Psoas muscle (tissue), 8 donors: Measurements from ENCODE around the gene RAX. TPM values are rescaled to one million over a fixed set of nuclear protein-coding genes. Genes with fewer than 3 reads are reported as not detected.

Source experiments
- ATAC-seq, 4 donors: fragments of 200-7000 bp; cut with Tn5 transposase; one replicate each; pipeline ENCODE4 v1.9.1; 2020; ENCODE audit warnings: moderate library complexity in 3 of 4, mild to moderate bottlenecking in 2 of 4
- DNase-seq, 2 donors: peaks; one replicate each; pipeline ENCODE4 v3.0.0-alpha.2; 2020
- H3K27ac ChIP-seq: fragments of 200-600 bp; one replicate; pipeline ENCODE4 v1.8.0; 2022
- H3K27me3 ChIP-seq, 3 donors: fragments of 200-600 bp in 1 of 3; one replicate each; pipeline versions ENCODE4 v1.6.1 to v1.8.0; 2013 to 2022; ENCODE audit warnings: low read length in 2 of 3, mild to moderate bottlenecking in 2 of 3, moderate library complexity in 1 of 3; ENCODE audit not compliant: insufficient read depth in 3 of 3
- H3K36me3 ChIP-seq, 2 donors: fragments of 200-600 bp in 1 of 2; one replicate each; pipeline versions ENCODE4 v1.6.1 to v1.8.0; 2013 to 2022; ENCODE audit warnings: low read depth in 1 of 2, mild to moderate bottlenecking in 1 of 2, moderate library complexity in 1 of 2; ENCODE audit not compliant: insufficient read depth in 1 of 2
- H3K4me1 ChIP-seq: fragments of 200-600 bp; one replicate; pipeline ENCODE4 v1.8.0; 2022
- H3K4me3 ChIP-seq: fragments of 200-600 bp; one replicate; pipeline ENCODE4 v1.8.0; 2022; ENCODE audit warnings: mild to moderate bottlenecking
- H3K9me3 ChIP-seq: fragments of 200-600 bp; one replicate; pipeline ENCODE4 v1.8.0; 2022
- CTCF ChIP-seq: fragments of 200-600 bp; IDR thresholded peaks from one replicate; pipeline ENCODE4 v1.8.0; 2022; ENCODE audit warnings: antibody characterized with exemption
- WGBS, 3 donors: extraction: QIAGEN DNeasy Blood & Tissue Kit; methylation state at CpG; one replicate each; pipeline versions ENCODE4 v1.1.6 to v1.1.7; 2013; 5-methylcytosine and 5-hydroxymethylcytosine counted together
- intact Hi-C, 2 donors: fragments of 100-400 bp; cut with DNase I; formaldehyde crosslinking; loops; one replicate each; pipeline versions ENCODE4 v1.11.0 to v1.14.2; 2022
- polyA plus RNA-seq, 3 donors: library from polyadenylated mRNA; stranded (reverse); fragments of 200-250 nt; gene quantifications; one replicate each; pipeline ENCODE4 v1.2.3, GENCODE V29; 2013
- total RNA-seq, 4 donors: library from RNA; stranded (reverse); fragmentation: NEBNext Ultra II Directional in 2 of 4; extraction: Animal tissue kit (Norgen Biotek cat#: 25700) in 2 of 4; gene quantifications; one replicate each; pipeline versions ENCODE4 v1.2.1 to v1.2.4, GENCODE V29; 2021 to 2023
- donor health status: healthy with polysubstance abuse.
- donor health status: DM: no; HTN: no; CAD: no; lungs with moderate emphysema.
- donor health status: Bipolar disorder and iron deficiency.
- donor health status: healthy.
- donor health status: DM: yes; HTN: yes; CAD: no.
- donor health status: DM: no; HTN: no; CAD: no.
- donor health status: DM: no; HTN: no; CAD: no.
- donor health status: DM: yes; HTN: yes; CAD: no.

Gene RAX
- total and polyA plus RNA-seq, 7 donors = not detected

GRCh38 chr18:59266459-59266858 lies 6.8 kb downstream of the RAX start:
- H3K27ac ChIP-seq = no peak overlapping the region
- H3K27me3 ChIP-seq = peaks cover 0 to 86% (median 40%) of the 10 kb centered on the region in 3 donors
- ATAC-seq (no peak), DNase-seq (no peak)
- no peaks in the 10 kb centered on the region for H3K36me3 ChIP-seq
- intact Hi-C loops = no loop called here
- H3K9me3 ChIP-seq = no peaks in the 10 kb centered on the region
- no peak for TF ChIP-seq CTCF
- peaks cover 5% of the 10 kb centered on the region for H3K4me1 ChIP-seq
- WGBS, 3 donors = 14 to 24% (median 16%) methylated on average over 1 of the region's 1 CpG
- H3K4me3 ChIP-seq = no peak overlapping the region

GRCh38 chr18:59265974-59266369 lies 7.3 kb downstream of the RAX start:
- no peak for TF ChIP-seq CTCF
- DNase-seq (no peak), ATAC-seq (no peak)
- intact Hi-C loops = no loop called here
- H3K9me3 ChIP-seq = no peaks in the 10 kb centered on the region
- H3K36me3 ChIP-seq = no peaks in the 10 kb centered on the region
- H3K4me1 ChIP-seq = peaks cover 5% of the 10 kb centered on the region
- H3K27ac ChIP-seq = no peak overlapping the region
- no peak overlapping the region for H3K4me3 ChIP-seq
- WGBS, 3 donors = 7 to 10% (median 9%) methylated on average over 12 of the region's 12 CpGs
- H3K27me3 ChIP-seq = peaks cover 0 to 81% (median 40%) of the 10 kb centered on the region in 3 donors

- Histone ChIP-seq H3K9me3 (no peaks in the 10 kb centered on the region), H3K36me3 (no peaks in the 10 kb centered on the region), H3K27me3 (peaks cover 0 to 75% (median 36%) of the 10 kb centered on the region in 3 donors), H3K4me3 (peak overlapping the region; percentile 43), H3K27ac (no peak overlapping the region), H3K4me1 (peaks cover 5% of the 10 kb centered on the region)
- 2% methylated on average over 31 to 38 of the region's 38 CpGs for WGBS, 3 donors
- DNase-seq (no peak), ATAC-seq (no peak)
- intact Hi-C loops = no loop called here
- no peak for TF ChIP-seq CTCF
These were observed 7.8 kb downstream of the RAX start for GRCh38 chr18:59265246-59265973.

GRCh38 chr18:59264651-59265245 lies 8.5 kb downstream of the RAX start:
- H3K27ac ChIP-seq = no peak overlapping the region
- H3K36me3 ChIP-seq = no peaks in the 10 kb centered on the region
- no peaks in the 10 kb centered on the region for H3K9me3 ChIP-seq
- H3K4me3 ChIP-seq = peak overlapping the region; percentile 43
- DNase-seq (no peak), ATAC-seq (no peak)
- WGBS, 3 donors = 3 to 4% (median 3%) methylated on average over 41 of the region's 41 CpGs
- peaks cover 5% of the 10 kb centered on the region for H3K4me1 ChIP-seq
- peaks cover 0 to 68% (median 34%) of the 10 kb centered on the region in 3 donors for H3K27me3 ChIP-seq
- TF ChIP-seq CTCF = no peak
- intact Hi-C loops = no loop called here
